ENCODE data around the gene SRGAP3.

SRGAP3 gene

DNA sequence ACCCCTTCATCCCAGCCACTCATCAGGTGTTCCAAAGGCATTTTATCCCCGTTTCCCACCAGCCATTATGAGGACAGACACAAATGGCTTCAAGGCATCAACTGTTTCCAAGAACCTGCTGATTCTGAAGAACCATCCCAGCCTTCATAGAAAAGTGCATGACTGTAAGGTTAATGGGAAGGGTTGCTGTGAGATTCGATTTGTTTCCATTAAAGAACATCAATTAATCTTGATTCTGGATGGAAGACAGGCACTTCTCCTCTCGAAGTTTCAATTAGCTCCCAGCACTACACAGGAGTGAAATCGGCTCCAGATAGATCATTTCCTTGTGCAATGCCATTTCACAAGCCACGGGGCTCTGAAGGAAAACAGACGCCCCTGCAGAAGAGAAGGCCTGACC is 25.8 kb downstream of the SRGAP3 start:
- DNase-seq: no peak

DNA sequence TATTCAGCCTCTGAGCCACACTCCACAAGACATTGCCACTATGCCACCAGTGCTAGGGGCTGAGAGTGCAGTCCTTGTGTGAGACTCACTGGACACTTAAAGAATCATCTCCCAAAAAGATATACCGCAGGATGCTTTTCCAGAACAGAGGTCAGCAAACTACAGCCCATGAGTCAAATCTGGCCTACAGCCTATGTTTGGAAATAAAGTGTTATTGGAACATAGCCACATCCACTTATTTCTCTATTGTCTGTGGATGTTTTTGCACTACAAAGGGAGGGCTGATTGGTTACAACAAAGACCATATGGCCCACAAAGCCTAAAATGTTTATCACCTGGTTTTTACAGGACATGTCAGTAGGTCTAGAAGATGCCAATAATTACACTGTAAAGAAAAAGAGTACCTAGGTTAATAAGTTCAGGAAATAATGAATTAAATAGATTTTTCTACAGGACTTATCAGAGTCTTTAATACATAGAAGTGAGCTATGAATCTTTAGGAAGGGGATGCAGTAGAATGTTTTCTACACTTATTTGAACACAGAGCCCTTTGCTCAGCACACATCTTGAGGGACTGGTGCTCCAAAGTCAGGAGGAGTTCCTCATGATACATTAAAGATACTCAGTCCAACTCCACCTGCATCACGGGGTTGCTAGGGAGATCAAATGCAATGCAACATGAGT is 26.3 kb downstream of the SRGAP3 start:
- no peak for DNase-seq

DNA sequence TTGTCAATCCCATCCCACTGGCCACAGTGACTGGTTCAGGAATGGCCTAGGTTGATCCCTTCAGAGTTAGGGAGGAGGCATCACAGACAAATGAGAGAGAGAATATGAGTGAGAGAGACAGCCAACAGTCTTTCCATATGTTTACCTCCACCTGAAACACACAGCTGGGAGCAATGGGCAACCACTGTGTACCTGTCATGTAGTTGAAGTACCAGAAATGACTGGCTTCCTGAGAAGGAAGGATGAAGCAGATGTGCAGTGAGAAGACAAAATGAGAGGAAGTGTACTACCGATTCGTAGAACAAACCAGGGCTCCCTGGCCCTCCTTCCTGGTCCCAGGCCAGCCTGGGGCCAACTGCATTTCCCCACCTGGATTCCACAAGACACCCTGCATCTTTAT is 27.4 kb downstream of the SRGAP3 start:
- no peak for DNase-seq

DNA sequence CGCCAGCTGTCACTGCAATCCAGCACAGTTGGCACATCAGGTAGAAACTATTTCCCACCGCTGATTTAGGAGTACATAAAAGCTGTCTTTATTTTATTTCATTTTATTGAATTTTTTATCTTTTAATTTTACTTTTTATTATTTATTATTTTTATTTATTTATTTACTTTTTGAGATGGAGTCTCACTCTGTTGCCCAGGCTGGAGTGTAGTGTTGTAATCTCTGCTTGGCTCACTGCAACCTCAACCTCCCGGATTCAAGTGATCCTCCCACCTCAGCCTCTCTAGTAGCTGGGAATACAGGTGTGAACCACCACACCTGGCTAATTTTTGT is 31.0 kb downstream of the SRGAP3 start:
- no peak for DNase-seq

DNA sequence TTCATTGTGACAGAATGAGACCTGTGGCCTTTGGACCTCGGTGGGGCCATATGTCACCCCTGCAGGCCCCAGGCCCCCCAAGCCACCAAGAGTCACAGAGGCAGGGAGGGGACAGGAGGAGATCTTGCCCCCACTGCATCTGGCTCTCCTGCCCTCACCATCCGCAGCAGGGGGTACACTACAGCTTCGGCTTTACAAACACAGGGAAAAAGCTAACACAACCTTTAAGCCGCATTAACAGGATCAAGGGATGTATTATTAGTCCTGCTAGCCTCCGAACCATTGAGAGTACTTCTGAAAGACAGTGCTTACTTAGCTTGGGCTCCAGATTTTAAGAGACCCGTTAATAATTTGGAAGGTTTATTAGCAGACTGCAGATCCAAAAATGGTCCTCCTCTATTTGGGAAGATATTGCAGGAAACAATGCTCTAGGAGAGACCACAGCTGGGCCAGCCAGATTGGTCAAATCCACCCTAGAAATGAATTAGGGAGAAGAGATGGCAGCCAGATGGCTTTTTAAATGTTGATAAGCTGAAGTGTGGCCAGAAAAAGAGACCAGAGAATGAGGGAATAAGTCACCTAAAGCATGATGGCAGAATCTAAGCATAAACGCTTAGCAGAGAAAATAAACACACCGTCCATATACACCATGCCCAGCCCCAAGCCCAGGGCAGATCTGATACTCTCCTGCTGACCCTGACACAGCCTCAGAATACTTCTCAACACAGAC is 31.5 kb downstream of the SRGAP3 start:
- DNase-seq: no peak

DNA sequence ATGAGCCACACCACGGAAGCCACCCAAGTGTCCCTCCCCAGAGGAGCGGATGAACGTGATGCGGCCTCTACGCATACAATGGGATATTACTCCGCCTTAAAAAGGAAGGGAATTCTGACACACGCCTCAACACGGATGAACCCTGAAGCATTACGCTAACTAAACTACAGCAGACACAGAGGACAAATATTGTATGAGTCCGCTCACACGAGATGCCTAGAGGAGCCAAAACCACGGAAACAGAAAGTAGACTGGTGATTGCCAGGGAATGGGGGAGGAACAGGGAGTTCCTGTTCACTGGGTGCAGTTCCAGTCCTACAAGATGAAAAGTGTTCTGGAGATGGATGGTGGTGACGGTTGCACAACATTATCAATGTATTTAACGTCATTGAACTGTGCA is 32.7 kb downstream of the SRGAP3 start:
- DNase-seq: no peak

DNA sequence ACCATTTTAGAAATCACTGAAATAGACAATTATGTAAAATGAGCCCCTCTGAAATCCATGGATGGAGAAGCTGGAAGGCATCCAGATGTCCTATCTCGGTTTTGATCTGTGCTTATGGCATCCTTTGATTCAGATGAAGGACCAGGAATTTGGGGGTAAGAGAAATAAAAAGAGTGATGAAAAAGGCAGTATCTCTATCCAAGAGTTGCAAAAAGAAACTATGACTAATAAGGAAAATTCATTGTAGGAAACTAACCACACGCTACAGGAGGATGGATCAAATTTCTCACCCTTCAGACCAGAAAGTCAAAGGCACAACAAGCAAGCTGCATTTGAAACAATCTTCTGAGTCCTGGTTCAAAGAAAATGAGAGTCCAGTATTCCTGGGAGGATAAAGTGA is 34.8 kb downstream of the SRGAP3 start:
- no peak for DNase-seq

DNA sequence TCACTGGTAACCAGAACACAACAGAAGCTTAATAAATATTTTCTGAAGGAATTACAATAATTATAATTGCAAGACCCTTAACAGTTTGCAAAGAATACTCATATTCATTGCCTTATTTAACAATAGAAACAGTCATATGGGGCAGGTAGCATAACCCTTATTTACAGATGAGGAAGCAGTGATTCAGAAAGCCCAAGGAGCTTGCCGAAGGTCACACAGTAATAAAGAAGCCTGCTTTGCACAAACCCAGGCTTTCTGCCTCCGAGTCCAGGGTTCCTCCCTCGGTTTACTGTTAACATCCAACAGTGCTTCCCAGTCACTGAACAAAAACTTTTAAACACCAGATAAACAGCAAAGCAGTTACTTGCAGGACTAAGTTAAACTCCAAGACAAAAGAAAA is 35.3 kb downstream of the SRGAP3 start:
- DNase-seq: no peak

DNA sequence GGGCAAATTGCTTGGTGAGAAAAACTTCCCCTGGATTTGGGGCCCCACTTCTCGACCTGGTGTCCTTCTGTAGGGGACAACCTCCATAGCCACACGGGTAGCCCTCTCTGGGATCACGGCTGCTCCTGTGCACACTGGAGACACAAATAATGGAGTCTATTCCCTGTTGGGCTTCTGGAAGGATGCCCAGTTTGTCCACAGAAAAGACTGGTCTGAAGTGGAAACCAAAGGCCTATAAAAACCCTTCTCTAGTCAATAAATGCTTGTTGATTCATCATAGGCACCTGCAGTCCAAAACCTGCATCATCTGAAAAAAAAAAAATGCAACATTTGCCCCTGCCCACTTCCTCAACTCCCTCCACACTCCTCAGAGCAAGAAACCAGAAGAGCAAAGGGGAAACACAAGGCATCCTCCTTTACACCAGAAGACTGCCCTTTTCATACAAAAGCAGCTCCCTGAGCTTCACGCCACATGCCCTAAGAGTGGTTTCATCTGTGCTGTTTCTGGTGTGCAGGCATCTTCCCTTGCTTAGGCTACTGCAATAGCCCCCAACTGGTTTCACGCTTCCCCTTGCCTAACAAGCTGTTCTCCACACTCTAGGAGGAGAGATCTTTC is 36.3 kb downstream of the SRGAP3 start:
- DNase-seq: no peak

DNA sequence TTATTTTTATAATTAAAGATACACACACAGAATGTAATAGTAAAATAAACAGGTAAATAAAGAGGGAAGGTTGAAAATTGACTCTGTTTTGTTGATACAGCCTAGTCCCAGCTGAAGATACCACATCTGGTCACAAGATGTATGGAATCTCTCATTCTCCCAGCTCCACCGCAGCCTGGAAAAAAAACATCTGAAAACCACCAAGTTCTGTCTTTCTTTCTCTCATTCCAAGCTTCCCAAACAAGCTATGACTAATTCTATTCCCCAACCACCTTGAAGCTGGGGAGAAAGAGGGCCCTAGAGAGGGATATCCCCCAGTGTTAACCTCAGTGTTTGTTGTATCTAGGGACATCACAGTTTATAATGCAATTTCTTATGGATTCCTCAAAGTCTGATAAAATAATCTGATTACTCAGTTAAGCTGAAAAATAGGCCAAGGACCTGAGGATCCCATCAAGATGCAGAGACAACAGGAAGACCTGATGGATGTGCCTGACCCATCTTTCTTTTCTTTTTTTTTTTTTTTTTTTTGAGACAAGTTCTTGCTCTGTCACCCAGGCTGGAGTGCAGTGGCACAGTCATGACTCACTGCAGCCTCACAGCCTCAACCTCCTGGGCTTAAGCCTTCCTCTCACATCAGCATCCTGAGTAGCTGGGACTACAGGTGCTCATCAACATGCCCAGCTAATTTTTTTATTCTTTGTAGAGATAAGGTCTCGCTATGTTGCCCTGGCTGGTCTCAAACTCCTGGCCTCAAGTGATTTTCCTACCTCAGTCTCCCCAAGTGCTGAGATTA is 38.1 kb downstream of the SRGAP3 start:
- DNase-seq: no peak

DNA sequence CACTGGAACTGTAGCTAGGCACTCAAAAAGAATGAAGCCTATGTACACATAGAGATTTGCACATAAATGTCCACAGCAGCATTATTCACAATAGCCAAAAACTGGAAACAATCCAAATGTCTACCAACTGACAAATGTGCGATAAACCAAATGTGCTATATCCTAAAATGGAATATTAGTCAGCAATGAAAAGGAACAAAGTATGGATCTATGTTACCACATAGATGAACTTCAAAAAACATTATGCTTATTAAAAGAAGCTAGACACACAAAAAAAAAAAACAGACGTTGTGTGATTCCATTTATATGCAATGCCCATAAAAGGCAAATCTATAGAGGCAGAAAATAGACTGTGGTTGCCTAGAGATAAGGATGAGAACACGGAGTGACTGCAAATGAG is 39.7 kb downstream of the SRGAP3 start:
- DNase-seq: no peak

DNA sequence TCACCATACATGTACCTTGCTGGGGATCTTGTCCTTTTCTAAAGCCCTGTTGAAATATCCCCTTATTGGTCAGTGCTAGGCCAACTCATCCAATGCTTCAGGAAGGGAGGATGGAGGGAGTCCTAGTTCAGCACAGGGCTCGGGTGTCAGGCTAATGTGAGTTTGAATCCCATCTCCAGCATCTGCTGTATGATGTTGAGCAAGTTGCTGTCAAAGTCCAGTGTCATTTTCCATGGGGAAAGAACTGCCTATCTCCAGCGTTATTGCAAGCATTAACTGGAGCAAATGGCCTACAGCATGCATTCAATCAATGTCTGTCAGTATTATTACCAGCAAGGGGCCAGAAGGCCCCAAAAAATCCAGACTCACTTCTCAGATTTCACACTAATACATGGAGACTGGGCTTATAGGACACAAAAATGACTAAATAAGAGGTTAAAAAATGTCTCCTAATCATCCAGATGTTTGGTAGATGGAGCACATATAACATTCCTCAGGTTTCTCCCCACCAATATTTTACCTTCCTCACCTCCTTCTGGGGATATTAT is 40.8 kb downstream of the SRGAP3 start:
- DNase-seq: no peak

DNA sequence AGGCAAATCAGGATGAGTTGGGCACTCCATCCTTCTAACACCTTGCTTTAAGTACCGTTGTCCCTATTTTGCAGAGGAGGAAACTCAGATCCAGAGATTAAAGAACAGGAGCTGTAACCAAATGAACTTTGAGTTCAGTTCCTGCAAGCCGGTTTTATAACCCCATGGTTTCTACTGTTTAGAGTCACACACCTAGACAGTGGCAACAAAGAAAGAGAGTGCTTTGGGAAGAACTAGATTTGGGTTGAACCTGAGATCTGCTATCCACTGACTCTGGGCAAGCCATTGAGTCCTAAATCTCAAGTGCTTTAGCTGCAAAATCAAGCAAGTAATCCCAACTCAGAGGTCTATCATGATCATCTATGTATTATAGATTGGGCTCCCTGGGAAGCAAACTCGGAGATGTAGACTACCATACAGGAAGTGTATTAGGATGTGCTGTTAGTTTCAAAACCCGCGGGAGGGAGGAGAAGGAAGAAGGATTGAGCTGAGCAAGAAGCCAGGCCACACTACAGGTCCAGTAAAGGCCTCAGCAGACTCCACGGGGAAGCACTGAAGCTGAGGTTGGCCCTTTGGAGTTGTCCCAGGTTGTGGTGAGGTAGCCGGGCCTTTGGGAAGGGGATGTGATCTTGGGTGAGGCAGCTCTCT is 42.2 kb downstream of the SRGAP3 start:
- DNase-seq: no peak

DNA sequence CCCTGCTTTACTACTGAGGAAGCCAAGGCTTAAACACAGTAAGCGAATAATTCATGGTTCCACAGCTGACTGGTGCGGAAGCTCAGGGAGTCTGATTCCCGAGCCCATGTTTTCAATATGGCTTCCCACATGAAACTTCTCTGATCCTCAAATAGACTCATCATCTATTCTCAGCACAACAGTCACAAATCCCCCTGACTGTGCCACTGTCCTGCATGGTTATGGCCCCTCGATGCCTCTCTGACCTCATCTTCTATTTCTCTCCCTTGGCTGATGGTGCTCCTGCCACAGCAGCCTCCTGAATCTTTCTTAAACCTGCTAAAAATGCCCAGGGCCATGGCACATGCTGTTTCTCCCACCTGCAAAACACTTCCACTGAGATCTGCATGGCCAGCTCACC is 43.2 kb downstream of the SRGAP3 start:
- no peak for DNase-seq

DNA sequence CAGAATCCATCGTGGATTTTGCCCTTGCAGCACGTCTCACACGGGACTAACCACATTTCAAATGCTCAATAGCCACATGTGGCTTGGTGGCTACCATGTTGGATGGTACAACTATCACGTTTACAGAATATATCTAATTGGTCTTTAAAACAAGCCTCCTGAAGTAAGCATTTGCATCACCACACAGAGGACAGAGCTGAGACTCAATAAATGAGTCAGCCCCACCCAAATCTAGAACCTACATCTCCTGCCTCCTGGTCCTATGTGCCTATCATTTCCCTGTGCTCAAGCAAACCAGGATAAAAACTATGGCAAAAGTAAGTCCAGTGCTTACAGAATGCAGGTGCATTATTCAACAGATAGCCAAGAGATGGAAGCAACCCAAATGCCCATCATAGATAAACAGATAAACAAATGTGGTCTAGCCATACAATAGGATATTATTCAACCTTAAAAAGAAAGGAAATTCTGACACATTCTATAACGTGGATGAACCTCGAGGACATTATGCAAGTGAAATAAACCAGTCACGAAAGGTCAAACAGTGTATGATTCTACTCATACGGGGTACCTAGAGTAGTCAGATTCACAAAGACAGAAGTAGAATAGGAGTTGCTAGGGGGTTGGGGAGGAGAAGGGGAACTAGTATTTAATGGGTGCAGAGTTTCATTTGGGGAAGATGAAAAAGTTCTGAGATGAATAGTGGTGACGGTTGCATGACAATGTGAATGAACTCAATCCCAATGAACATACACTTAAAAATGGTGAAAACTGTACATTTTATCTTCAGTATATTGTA is 43.9 kb downstream of the SRGAP3 start:
- no peak for DNase-seq

DNA sequence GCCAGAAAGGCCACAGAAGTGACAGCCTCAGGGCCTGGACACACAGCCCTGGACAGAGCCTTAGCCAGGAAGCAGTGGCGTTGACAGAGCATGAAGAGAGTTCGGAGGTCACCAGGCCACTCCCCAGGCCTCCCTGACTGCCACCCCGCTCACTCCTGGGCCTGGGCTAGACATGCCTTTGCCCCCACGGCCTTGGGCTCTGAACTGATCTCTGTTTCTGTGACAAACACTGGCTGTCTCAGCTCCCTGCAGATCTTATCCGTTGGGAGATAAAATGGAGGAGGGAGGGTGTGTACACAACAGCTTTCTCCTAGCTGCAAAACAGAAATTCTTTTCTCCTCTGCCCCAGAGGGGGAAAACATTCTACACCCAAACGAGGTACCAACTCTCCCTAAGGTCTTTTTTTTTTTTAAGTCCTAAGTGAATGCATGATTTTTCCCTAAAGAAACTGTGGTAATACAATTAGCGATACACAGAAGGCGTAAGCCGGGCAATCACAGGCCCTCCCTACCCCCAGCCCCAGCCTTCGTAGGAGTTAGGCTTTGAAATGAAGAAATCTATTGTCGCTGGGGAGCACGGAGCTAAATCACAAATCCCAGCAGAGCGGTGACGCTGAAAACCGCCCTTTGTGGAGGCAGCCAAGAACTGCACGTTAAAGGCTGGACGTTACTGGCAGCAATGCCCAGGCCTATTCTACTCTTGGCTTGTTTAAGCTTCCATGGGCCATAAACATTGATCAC is 45.0 kb downstream of the SRGAP3 start:
- no peak for DNase-seq

DNA sequence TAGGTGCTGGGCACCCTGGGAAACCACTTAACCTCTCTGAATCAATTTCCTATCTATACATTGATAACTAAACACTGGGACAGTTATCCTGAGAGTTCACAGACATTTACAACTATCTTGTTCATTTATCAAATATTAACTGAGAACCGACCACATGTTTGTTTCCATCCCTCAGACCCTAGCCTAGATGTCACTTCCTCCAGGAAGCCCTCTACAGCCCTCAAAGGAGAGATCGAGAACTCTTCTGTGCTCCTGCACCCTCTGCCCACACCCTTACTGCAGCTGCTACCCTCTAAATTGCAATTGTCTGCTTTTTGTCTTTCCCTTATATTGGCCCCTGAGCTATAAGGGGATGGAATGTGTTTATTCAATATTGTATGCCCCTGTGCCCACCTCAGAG is 46.1 kb downstream of the SRGAP3 start:
- DNase-seq: no peak

DNA sequence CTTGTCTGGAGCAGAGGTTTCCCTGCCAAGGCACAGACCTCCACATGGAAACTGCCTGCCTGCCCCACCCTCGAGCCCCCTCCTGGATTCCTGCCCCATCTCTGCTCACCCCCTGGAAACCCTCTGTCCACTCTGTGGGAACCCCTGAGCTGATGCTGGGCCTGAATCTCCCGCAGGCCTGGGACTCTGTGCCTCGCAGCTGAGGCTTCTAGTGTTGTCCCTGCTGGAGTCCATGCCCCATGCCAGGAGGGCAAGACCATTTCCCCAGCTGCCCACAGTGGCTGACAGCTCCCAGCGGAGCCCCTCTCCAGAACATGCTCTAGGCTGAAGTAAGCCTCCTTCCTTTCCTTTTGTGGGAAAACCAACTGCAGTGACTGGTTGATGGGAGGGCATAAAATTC is 46.9 kb downstream of the SRGAP3 start:
- no peak for DNase-seq

DNA sequence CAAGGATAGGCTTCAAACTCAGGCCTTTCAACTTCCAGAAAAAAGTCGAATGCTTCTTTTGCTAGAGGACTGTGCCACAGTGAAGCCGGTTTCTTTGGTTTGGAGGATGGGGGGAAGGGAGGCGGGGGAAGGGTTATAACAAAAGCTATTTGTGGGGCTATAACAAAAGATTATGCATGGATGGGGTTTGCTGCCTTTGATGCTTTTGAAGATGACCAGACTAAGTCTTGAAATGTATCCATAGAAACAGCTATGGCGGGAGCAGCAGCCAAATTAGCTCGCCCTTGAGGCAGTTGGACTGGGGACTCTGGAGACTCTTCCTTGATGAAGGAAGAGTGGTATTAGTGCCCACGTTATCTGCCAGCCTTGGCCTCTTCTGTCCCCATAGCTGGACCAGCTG is 47.5 kb downstream of the SRGAP3 start:
- no peak for DNase-seq

DNA sequence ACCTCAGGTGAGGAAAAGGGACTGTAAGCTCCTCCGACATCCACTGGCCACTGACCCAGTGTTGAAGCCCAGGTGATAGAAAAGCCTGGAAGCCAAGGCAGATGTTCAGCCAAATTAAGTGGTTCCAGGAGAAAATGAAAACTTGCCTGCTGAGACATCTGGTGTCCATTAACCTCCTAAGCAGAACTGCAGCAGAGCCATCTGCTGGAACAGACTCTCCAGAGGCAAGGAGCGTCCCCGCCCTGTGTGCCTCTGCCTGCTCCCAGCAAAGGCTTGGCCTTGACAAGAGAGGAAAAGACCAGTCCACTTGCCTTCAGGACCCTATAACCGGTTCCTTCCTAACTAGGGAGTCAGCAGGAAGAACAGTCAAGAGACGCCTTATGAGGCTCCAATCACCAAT is 48.2 kb downstream of the SRGAP3 start:
- no peak for DNase-seq

DNA sequence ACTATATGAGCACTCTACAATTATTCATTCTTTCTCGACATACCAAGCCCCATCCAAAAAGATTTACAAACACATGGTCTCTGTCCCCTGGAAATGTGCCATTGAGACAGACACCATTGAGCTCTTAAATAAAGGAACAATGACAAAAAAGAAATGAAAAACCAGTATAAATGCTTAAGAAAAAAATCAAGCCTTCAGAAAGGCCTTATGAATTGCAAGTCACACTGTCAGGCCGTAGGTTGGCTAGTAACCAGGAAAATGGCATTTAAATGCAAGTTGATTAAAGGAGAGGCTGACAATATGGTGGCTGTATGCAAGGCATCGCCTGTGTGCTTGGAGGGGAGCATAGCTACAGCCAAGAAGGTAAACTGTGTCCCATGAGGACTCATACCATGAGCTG is 49.7 kb downstream of the SRGAP3 start:
- DNase-seq: no peak

All from NCI-H2227 treated with DMSO at 0.1 percent for 48 hours (cell line).